Adrenal gland (tissue), 12 donors: ENCODE measurements around the gene ABRAXAS1. TPM values are rescaled to one million over a fixed set of nuclear protein-coding genes. Genes with fewer than 3 reads are reported as not detected.

Experiments
- DNase-seq, 7 donors: peaks; one replicate each; pipeline ENCODE4 v3.0.0-alpha.2; 2019 to 2020
- H3K27ac ChIP-seq, 5 donors: fragments of 200-600 bp; sonication (generic) in 4 of 5; 1 replicate in 3 of 5; 2 replicates in 2 of 5; pipeline versions ENCODE4 v1.5.1 to v1.8.0; 2016 to 2020; ENCODE audit warnings: mild to moderate bottlenecking in 1 of 5
- H3K27me3 ChIP-seq: fragments of 200-600 bp; 2 replicates; pipeline ENCODE4 v1.8.0; 2021
- H3K36me3 ChIP-seq, 2 donors: fragments of 200-600 bp; replicated peaks in 1 of 2; 1 replicate in 1 of 2; 2 replicates in 1 of 2; pipeline versions ENCODE4 v1.5.1 to v1.8.0; 2018 to 2022
- H3K4me1 ChIP-seq, 2 donors: fragments of 200-600 bp; replicated peaks in 1 of 2; 1 replicate in 1 of 2; 2 replicates in 1 of 2; pipeline versions ENCODE4 v1.5.1 to v1.8.0; 2018 to 2021
- H3K4me3 ChIP-seq, 4 donors: fragments of 200-600 bp; sonication (generic) in 3 of 4; one replicate each; pipeline ENCODE4 v1.5.1; 2016 to 2018
- H3K9me3 ChIP-seq, 3 donors: fragments of 200-600 bp; sonication (generic) in 1 of 3; replicated peaks in 1 of 3; 1 replicate in 2 of 3; 2 replicates in 1 of 3; pipeline versions ENCODE4 v1.5.1 to v1.8.0; 2016 to 2021
- POLR2A ChIP-seq, 2 donors: fragments of 450-650 bp; IDR thresholded peaks; one replicate each; pipeline ENCODE4 v1.6.1; 2017; ENCODE audit warnings: antibody characterized with exemption in 2 of 2, mild to moderate bottlenecking in 2 of 2, moderate library complexity in 1 of 2
- WGBS, 4 donors: extraction: QIAGEN DNeasy Blood & Tissue Kit in 2 of 4; methylation state at CpG; one replicate each; pipeline versions ENCODE4 v1.1.5 to v1.1.7; 2013 to 2017; 5-methylcytosine and 5-hydroxymethylcytosine counted together
- intact Hi-C, 2 donors: fragments of 100-400 bp; cut with DNase I; formaldehyde crosslinking; loops; one replicate each; pipeline versions ENCODE4 v1.14.1 to v1.15.0; 2022 to 2023
- polyA plus RNA-seq, 3 donors: library from polyadenylated mRNA; stranded (reverse); fragments of 200-250 nt in 2 of 3; fragments of 350-450 nt in 1 of 3; fragmentation: Illumina TruSeq in 1 of 3; extraction: RNeasy Lipid Tissue Mini Kit (QIAGEN cat#74804) in 1 of 3; gene quantifications; one replicate each; pipeline ENCODE4 v1.2.3, GENCODE V29; 2013 to 2014
- total RNA-seq, 9 donors: library from RNA; depleted of rRNA in 4 of 9; stranded (reverse); fragments of >200 nt in 4 of 9; fragments of 120-200 nt in 1 of 9; fragmentation: NEBNext Ultra II Directional in 1 of 9; extraction: Animal tissue kit (Norgen Biotek cat#: 25700) in 1 of 9; gene quantifications; one replicate each; pipeline versions ENCODE4 v1.1.0 to v1.2.4, GENCODE V29; 2013 to 2023
- TF ChIP-seq, protein P1 (sequence below), 6 experiments: fragments of 450-650 bp in 4 of 6; fragments of 200-600 bp in 2 of 6; sonication (generic) in 1 of 6; IDR thresholded peaks; 1 replicate in 5 of 6; 2 replicates in 1 of 6; pipeline versions ENCODE4 v1.5.1 to v1.8.0; 2016 to 2021; ENCODE audit warnings: antibody characterized with exemption in 6 of 6, mild to moderate bottlenecking in 2 of 6, moderate library complexity in 1 of 6
- donor health status: healthy with polysubstance abuse.
- donor health status: Bipolar disorder and iron deficiency.
- donor health status: DM: yes; HTN: yes; CAD: no.
- donor health status: DM: no; HTN: no; CAD: no.
- donor health status: DM: no; HTN: no; CAD: no.
- donor health status: DM: yes; HTN: yes; CAD: no.

ABRAXAS1 gene
- total and polyA plus RNA-seq, 12 donors = 3.2 to 18.7 (median 8.2) TPM

DNA sequence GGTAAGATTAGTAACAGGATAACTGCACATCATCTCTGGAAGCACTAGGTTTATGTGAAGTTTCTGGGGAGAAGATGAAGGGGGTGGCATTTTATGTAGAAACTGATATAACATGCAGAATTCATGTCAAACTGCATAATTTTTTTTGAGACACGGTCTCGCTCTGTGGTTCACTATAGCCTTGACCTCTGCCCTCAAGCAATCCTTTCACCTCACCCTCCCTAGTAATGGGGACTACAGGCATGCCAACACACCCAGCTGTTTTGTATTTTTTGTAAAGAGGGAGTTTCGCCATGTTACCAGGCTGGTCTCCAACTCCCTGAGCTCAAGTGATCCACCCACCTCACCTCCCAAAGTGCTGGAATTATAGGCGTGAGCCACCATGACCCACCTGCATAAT, 11.5 kb downstream of the ABRAXAS1 start:
- Histone ChIP-seq H3K4me1 (no peaks in the 10 kb centered on the region), H3K9me3 (no peaks in the 10 kb centered on the region), H3K27ac (no peak overlapping the region), H3K36me3 (peaks cover 0 to 8% of the 10 kb centered on the region in 2 donors), H3K4me3 (no peak overlapping the region), H3K27me3 (no peaks in the 10 kb centered on the region)
- 72 to 87% (median 78%) methylated on average over 4 of the region's 4 CpGs for WGBS, 4 donors
- intact Hi-C loops = no loop called here
- TF ChIP-seq, protein P1, sequence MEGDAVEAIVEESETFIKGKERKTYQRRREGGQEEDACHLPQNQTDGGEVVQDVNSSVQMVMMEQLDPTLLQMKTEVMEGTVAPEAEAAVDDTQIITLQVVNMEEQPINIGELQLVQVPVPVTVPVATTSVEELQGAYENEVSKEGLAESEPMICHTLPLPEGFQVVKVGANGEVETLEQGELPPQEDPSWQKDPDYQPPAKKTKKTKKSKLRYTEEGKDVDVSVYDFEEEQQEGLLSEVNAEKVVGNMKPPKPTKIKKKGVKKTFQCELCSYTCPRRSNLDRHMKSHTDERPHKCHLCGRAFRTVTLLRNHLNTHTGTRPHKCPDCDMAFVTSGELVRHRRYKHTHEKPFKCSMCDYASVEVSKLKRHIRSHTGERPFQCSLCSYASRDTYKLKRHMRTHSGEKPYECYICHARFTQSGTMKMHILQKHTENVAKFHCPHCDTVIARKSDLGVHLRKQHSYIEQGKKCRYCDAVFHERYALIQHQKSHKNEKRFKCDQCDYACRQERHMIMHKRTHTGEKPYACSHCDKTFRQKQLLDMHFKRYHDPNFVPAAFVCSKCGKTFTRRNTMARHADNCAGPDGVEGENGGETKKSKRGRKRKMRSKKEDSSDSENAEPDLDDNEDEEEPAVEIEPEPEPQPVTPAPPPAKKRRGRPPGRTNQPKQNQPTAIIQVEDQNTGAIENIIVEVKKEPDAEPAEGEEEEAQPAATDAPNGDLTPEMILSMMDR (IDR thresholded peaks at IDR 0.05) = no peak
- TF ChIP-seq POLR2A (IDR thresholded peaks at IDR 0.05) = no peak
- DNase-seq = no peak

DNA sequence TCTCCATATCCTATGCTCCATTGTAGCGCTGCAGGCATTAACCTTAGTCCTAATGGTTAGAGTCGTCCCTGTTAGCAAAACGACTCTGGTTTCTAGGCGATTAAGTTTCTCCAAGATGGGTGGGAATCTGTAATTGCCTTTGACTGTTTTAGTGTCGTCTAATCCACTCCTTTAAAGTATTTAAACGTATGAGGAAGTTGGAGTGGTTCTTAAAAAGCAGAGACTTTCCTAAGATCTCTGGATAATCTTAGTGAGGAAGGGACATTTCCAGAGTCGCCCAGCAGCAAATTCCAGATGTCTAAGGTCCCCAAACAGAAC, 28.8 kb downstream of the ABRAXAS1 start:
- TF ChIP-seq POLR2A (IDR thresholded peaks at IDR 0.05) = no peak
- TF ChIP-seq, protein P1 (IDR thresholded peaks at IDR 0.05) = no peak
- intact Hi-C loops = loop anchor here in 1 of 2 donors (10.0 kb wide), 1 partner anchor 91 kb away; no protein-coding TSS in a partner anchor
- Histone ChIP-seq H3K4me1 (peaks cover 26 to 49% of the 10 kb centered on the region in 2 donors), H3K4me3 (peak overlapping the region; percentile 69 to 92 (median 88)), H3K36me3 (peaks cover 0 to 33% of the 10 kb centered on the region in 2 donors), H3K27me3 (no peaks in the 10 kb centered on the region), H3K9me3 (no peaks in the 10 kb centered on the region), H3K27ac (peak overlapping the region in 4 of 5 donors; percentile 99)
- no peak for DNase-seq
- 0% methylated on average over 7 of the region's 7 CpGs for WGBS, 4 donors

DNA sequence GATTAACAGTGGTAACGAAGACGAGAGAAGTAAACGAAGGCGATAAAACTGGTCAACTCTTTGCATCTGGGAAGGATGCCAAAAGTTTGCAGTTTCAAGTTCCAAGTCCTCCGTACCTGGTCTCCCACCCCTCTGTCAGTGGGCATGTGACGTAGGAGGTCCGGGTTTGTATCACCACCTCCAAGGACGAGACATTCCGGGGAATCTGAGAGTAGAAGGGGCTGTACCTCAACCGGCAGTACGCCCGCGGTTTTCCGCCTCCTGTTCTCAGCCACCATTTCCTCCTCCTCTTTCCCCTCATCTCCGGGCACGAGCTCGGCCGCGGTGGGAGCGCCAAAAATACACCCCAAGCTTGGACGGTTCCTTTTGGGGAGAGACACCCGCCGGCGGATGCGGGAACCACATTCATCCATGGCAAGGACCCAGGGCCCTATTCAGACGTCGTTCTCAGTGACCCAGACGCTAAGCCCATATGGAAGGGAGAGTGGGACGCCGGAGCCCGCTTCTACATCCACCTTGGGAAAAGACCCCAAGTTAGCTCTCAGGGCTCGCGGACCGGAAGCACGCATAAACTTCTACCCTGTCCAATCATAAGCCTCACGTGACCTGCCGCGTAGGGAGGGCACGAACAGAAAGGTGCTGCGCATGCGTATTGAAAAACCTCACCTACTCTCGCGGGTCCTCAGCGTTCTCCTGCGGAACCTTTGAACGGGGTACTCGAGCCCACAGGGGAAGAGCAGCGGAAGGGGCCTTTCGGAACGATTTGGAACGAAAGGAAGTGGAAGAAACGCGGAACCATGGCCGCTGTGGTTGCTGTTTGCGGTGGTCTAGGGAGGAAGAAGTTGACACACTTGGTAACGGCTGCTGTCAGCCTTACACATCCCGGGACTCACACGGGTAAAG, 29.4 kb downstream of the ABRAXAS1 start, which contains the start of the genes HELQ and MRPS18C:
TSS of gene HELQ (minus strand) at position 543 of the 903 bp plus-strand sequence. CDS start at position 413, 130 bp downstream.
TSS of gene MRPS18C (plus strand) at position 778 of the 903 bp plus-strand sequence. CDS start at position 798, 20 bp downstream.
- intact Hi-C loops = loop anchor here in 1 of 2 donors (10.0 kb wide), 1 partner anchor 91 kb away; no protein-coding TSS in a partner anchor
- TF ChIP-seq, protein P1 (IDR thresholded peaks at IDR 0.05) = peak in 4 of 6 experiments; percentile 34 to 52 (median 46)
- TF ChIP-seq POLR2A (IDR thresholded peaks at IDR 0.05) = peak; percentile 69 to 96
- Histone ChIP-seq H3K27ac (peak within 1 kb of the TSS; percentile 95 to 99 (median 99)), H3K4me1 (peaks cover 26 to 49% of the 10 kb centered on the region in 2 donors), H3K9me3 (no peaks in the 10 kb centered on the region), H3K36me3 (peaks cover 0 to 27% of the 10 kb centered on the region in 2 donors), H3K4me3 (peak within 1 kb of the TSS; percentile 69 to 92 (median 88)), H3K27me3 (no peaks in the 10 kb centered on the region)
- peak; percentile 96 to 99 (median 99) for DNase-seq
- 0% methylated on average over 44 to 58 of the region's 58 CpGs for WGBS, 4 donors

DNA sequence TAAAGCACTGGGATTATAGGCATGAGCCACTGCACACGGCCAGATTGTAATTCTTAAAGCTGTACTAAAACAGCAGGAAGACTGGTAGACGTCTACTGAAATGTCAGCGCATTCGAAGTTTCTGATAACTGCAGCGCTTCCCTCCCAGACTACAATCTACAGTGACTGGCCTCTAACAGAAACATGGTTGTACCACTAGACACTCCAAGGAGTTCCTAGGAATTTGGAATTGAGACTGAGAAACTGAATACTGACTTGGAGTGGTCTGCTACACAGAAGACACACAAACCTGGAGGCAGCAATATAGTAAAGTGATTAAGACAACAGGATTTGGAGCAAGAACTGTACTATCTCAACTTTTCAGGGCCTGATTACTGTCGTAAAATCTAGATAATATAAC, 30.2 kb downstream of the ABRAXAS1 start:
- DNase-seq = peak in 2 of 7 donors; percentile 13 to 14
- no peak for TF ChIP-seq POLR2A (IDR thresholded peaks at IDR 0.05)
- TF ChIP-seq, protein P1 (IDR thresholded peaks at IDR 0.05) = no peak
- H3K4me1 ChIP-seq = peaks cover 26 to 49% of the 10 kb centered on the region in 2 donors
- H3K27me3 ChIP-seq = no peaks in the 10 kb centered on the region
- intact Hi-C loops = loop anchor here in 1 of 2 donors (10.0 kb wide), 1 partner anchor 90 kb away; no protein-coding TSS in a partner anchor
- peaks cover 0 to 25% of the 10 kb centered on the region in 2 donors for H3K36me3 ChIP-seq
- peak overlapping the region; percentile 69 to 92 (median 88) for H3K4me3 ChIP-seq
- H3K27ac ChIP-seq = peak overlapping the region; percentile 95 to 99 (median 99)
- WGBS, 4 donors = 13 to 19% (median 15%) methylated on average over 6 of the region's 6 CpGs
- H3K9me3 ChIP-seq = no peaks in the 10 kb centered on the region
